Karpas-422 (cell line): Measurements from ENCODE around the gene C4A. TPM values are rescaled to one million over a fixed set of nuclear protein-coding genes. Genes with fewer than 3 reads are reported as not detected.

Experiments used
- DNase-seq: peaks from one replicate; pipeline ENCODE4 v3.0.0-alpha.2; 2015
- H2AFZ ChIP-seq: fragments of 200-600 bp; sonication (generic); 2 replicates; pipeline ENCODE4 v1.6.1; 2014; ENCODE audit warnings: antibody characterized with exemption, low read length, mixed read lengths
- H3K27ac ChIP-seq: fragments of 200-600 bp; sonication (generic); 2 replicates; pipeline ENCODE4 v1.5.1; 2014; ENCODE audit warnings: mild to moderate bottlenecking, low read length, moderate library complexity
- H3K27me3 ChIP-seq: fragments of 200-600 bp; sonication (generic); 2 replicates; pipeline ENCODE4 v1.6.1; 2014; ENCODE audit warnings: low read length, mixed read lengths
- H3K36me3 ChIP-seq: fragments of 200-600 bp; sonication (generic); 2 replicates; pipeline ENCODE4 v1.6.1; 2014; ENCODE audit warnings: low read length, mixed read lengths; ENCODE audit not compliant: insufficient read depth
- H3K4me1 ChIP-seq: fragments of 200-600 bp; sonication (generic); 2 replicates; pipeline ENCODE4 v1.6.1; 2014; ENCODE audit warnings: mild to moderate bottlenecking, low read length, mixed read lengths
- H3K4me2 ChIP-seq: fragments of 200-600 bp; sonication (generic); 2 replicates; pipeline ENCODE4 v1.6.1; 2014; ENCODE audit warnings: low read length, low read depth, mild to moderate bottlenecking; ENCODE audit not compliant: poor library complexity, severe bottlenecking
- H3K4me3 ChIP-seq: fragments of 200-600 bp; sonication (generic); 2 replicates; pipeline ENCODE4 v1.5.1; 2014; ENCODE audit warnings: mild to moderate bottlenecking, antibody characterized with exemption, low read length, mixed read lengths
- H3K79me2 ChIP-seq: fragments of 200-600 bp; sonication (generic); 2 replicates; pipeline ENCODE4 v1.6.1; 2014; ENCODE audit warnings: mild to moderate bottlenecking, low read length, mixed read lengths
- H3K9ac ChIP-seq: fragments of 200-600 bp; sonication (generic); 2 replicates; pipeline ENCODE4 v1.6.0; 2014; ENCODE audit warnings: low read length
- H3K9me2 ChIP-seq: fragments of 200-600 bp; sonication (generic), shearing (Covaris generic); replicated peaks from 2 replicates; pipeline ENCODE4 v1.6.0; 2014; ENCODE audit warnings: mild to moderate bottlenecking, low read length, moderate library complexity; ENCODE audit not compliant: insufficient read depth
- H3K9me3 ChIP-seq: fragments of 300-700, 200-600 bp; sonication (generic); 2 replicates; pipeline ENCODE4 v1.6.1; 2014; ENCODE audit warnings: low read length, mixed read lengths
- H4K20me1 ChIP-seq: fragments of 200-600 bp; sonication (generic); 2 replicates; pipeline ENCODE4 v1.6.1; 2014; ENCODE audit warnings: mild to moderate bottlenecking, antibody characterized with exemption, low read length, low read depth; ENCODE audit not compliant: insufficient read depth
- total RNA-seq: library from RNA; depleted of rRNA; stranded (reverse); fragments of >200 nt; shearing (Covaris generic); gene quantifications from 2 replicates; pipeline ENCODE4 v1.2.3, GENCODE V29; 2014; ENCODE audit warnings: low replicate concordance

The C4A gene
- total RNA-seq, 1 experiment from 2014 or later = 2.9 TPM

DNA sequence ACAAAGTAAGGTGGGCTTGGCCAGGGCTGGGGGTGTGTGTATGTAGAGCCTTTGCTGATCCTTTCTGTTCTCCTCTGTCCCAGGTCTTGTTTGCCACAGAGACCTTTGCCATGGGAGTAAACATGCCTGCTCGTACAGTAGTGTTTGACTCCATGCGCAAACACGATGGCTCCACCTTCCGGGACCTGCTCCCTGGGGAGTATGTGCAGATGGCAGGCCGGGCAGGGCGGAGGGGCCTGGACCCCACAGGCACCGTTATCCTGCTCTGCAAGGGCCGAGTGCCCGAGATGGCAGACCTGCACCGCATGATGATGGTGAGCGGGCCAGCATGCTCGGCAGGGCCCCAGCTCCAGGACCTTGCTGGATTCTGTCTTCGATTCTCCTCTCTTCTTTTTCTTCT, 16.2 kb upstream of the C4A start:
- H3K9me3 ChIP-seq = no peaks in the 10 kb centered on the region
- no peak overlapping the region for H3K4me3 ChIP-seq
- H4K20me1 ChIP-seq = no peaks in the 10 kb centered on the region
- H3K9ac ChIP-seq = no peak overlapping the region
- H2AFZ ChIP-seq = no peak overlapping the region
- no peaks in the 10 kb centered on the region for H3K27me3 ChIP-seq
- H3K4me1 ChIP-seq = peaks cover 4% of the 10 kb centered on the region
- no peaks in the 10 kb centered on the region for H3K9me2 ChIP-seq
- H3K79me2 ChIP-seq = peaks cover 10% of the 10 kb centered on the region
- no peak for DNase-seq
- peaks cover 10% of the 10 kb centered on the region; the same call in 1 of the 2 replicates for H3K36me3 ChIP-seq
- H3K27ac ChIP-seq = no peak overlapping the region
- H3K4me2 ChIP-seq = no peak overlapping the region

DNA sequence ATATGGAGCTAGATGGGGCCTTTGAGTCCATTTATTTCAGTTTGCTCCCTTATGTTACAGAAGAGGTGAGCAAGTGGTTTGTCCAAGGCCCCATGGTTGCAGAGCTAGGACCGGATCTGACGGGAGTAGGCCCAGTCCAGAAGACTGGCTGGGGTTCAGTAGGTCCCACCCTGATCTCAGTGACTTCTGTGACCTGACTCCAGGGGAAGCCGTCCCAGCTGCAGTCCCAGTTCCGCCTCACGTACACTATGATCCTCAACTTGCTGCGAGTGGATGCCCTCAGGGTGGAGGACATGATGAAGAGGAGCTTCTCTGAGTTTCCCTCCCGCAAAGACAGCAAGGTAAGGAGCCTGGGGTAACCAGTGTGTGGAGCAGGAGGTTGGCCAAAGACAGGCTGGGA, 15.4 kb upstream of the C4A start:
- no peak overlapping the region for H3K27ac ChIP-seq
- H3K36me3 ChIP-seq = peaks cover 10% of the 10 kb centered on the region; the same call in 1 of the 2 replicates
- H2AFZ ChIP-seq = no peak overlapping the region
- H4K20me1 ChIP-seq = no peaks in the 10 kb centered on the region
- no peaks in the 10 kb centered on the region for H3K9me3 ChIP-seq
- no peak overlapping the region for H3K4me3 ChIP-seq
- peaks cover 12% of the 10 kb centered on the region for H3K4me1 ChIP-seq
- H3K4me2 ChIP-seq = no peak overlapping the region
- no peaks in the 10 kb centered on the region for H3K9me2 ChIP-seq
- H3K79me2 ChIP-seq = peaks cover 14% of the 10 kb centered on the region
- no peak for DNase-seq
- H3K27me3 ChIP-seq = no peaks in the 10 kb centered on the region
- no peak overlapping the region for H3K9ac ChIP-seq

DNA sequence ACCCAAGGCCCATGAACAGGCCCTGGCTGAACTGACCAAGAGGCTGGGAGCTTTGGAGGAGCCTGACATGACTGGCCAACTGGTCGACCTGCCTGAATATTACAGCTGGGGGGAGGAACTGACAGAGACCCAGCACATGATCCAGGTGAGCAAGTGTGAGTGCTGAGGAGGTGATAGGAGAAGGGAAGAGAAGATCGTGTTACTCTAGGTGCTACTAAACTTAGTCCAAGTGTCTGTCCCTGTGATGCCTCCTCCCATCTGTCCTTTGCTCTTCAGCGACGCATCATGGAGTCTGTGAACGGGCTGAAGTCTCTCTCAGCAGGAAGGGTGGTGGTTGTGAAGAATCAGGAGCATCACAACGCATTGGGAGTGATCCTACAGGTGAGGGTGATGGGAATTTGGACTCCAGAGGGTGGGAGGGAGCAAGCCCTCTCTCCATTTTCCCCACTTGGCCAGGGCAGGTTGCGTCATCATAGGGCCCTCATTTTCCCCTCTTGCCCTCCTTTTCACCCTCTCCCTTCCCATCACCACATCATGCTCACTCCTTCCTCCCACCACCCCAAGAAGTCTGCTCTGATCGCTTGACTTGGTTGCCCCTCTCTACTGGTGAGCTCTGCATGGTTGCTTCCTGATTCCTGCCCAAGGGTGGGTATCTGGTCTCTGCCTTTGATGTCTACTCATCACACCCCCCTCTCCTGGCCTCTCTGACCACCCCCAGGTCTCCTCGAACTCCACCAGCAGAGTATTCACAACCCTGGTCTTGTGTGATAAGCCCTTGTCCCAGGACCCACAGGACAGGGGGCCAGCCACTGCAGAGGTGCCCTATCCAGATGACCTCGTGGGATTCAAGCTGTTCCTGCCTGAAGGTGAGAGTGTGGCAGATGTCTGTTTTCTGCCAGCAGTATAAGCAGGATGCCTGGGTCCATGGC, 14.6 kb upstream of the C4A start:
- Histone ChIP-seq H3K4me2 (no peak overlapping the region), H2AFZ (no peak overlapping the region), H3K4me3 (no peak overlapping the region), H3K9me3 (no peaks in the 10 kb centered on the region), H3K27ac (no peak overlapping the region), H3K9ac (no peak overlapping the region), H3K36me3 (peaks cover 10% of the 10 kb centered on the region; the same call in 1 of the 2 replicates), H3K27me3 (no peaks in the 10 kb centered on the region), H4K20me1 (no peaks in the 10 kb centered on the region), H3K4me1 (peaks cover 14% of the 10 kb centered on the region), H3K9me2 (no peaks in the 10 kb centered on the region), H3K79me2 (peaks cover 15% of the 10 kb centered on the region)
- DNase-seq = no peak

DNA sequence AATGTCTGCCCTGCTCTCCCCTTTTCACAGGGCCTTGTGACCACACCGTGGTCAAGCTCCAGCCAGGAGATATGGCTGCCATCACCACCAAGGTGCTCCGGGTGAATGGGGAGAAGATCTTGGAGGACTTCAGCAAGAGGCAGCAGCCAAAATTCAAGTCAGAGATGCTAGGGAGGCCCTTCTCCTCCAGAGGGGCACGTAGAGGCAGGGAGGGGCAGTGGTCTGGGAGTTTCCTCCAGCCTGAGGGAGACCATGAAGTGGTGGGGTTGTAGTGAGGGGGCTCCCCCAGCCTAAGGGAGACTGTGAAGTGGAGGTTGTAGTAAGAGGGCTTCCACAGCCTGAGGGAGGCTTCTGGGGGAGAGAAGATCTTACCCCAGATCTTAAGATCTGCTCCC, 13.9 kb upstream of the C4A start:
- Histone ChIP-seq H3K4me1 (peaks cover 18% of the 10 kb centered on the region), H3K9me3 (no peaks in the 10 kb centered on the region), H3K36me3 (peaks cover 10% of the 10 kb centered on the region; the same call in 1 of the 2 replicates), H3K4me3 (no peak overlapping the region), H3K79me2 (peaks cover 20% of the 10 kb centered on the region), H2AFZ (no peak overlapping the region), H3K9me2 (no peaks in the 10 kb centered on the region), H4K20me1 (no peaks in the 10 kb centered on the region), H3K9ac (no peak overlapping the region), H3K27me3 (no peaks in the 10 kb centered on the region), H3K4me2 (no peak overlapping the region), H3K27ac (no peak overlapping the region)
- no peak for DNase-seq

DNA sequence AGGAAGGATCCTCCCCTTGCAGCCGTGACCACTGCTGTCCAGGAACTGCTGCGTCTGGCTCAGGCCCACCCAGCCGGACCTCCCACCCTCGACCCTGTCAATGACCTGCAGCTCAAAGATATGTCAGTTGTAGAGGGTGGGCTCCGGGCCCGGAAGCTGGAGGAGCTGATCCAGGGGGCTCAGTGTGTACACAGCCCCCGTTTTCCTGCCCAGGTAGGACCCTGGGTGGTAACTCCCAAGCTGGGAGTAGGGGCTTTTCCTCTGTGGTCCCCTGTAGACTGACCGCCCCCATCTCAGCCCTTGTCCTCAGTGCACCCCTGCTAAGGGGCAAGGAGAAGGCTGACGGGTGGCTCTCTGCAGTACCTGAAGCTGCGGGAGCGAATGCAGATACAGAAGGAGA, 13.5 kb upstream of the C4A start:
- Histone ChIP-seq H3K4me1 (peaks cover 22% of the 10 kb centered on the region), H3K79me2 (peaks cover 24% of the 10 kb centered on the region), H3K27ac (no peak overlapping the region), H3K36me3 (peaks cover 6% of the 10 kb centered on the region; the same call in 1 of the 2 replicates), H3K9me3 (no peaks in the 10 kb centered on the region), H3K4me3 (no peak overlapping the region), H2AFZ (no peak overlapping the region), H3K9ac (no peak overlapping the region), H3K4me2 (no peak overlapping the region), H3K27me3 (no peaks in the 10 kb centered on the region), H3K9me2 (no peaks in the 10 kb centered on the region), H4K20me1 (no peaks in the 10 kb centered on the region)
- no peak for DNase-seq

DNA sequence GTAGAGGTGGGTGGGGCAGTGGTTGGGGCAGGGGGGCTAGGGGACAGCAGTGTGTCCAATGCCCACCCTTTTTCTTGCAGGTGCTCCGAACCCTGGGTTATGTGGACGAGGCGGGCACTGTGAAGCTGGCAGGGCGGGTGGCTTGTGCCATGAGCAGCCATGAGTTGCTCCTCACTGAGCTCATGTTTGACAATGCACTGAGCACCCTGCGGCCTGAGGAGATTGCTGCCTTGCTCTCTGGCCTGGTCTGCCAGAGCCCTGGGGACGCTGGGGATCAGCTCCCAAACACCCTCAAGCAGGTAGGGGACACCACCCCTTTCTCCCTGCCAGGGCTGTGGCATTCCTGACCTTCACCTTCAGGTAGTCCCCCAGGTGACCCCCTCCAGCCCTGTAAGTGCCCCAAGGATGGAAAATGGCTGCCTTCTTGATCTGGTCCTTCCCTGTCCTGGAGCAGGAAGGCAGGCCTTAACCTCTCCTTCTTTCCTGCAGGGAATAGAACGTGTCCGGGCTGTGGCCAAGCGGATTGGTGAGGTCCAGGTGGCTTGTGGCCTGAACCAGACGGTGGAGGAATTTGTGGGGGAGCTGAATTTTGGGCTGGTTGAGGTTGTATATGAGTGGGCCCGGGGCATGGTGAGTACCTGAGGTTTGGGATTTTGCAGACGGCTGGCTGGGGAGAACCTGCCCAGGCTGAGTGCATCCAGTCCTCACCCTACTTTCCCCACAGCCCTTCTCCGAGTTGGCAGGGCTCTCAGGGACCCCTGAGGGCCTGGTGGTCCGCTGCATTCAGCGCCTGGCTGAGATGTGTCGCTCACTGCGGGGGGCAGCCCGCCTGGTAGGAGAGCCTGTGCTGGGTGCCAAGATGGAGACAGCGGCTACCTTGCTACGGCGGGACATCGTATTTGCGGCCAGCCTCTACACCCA, 12.8 kb upstream of the C4A start:
- H3K9ac ChIP-seq = no peak overlapping the region

DNA sequence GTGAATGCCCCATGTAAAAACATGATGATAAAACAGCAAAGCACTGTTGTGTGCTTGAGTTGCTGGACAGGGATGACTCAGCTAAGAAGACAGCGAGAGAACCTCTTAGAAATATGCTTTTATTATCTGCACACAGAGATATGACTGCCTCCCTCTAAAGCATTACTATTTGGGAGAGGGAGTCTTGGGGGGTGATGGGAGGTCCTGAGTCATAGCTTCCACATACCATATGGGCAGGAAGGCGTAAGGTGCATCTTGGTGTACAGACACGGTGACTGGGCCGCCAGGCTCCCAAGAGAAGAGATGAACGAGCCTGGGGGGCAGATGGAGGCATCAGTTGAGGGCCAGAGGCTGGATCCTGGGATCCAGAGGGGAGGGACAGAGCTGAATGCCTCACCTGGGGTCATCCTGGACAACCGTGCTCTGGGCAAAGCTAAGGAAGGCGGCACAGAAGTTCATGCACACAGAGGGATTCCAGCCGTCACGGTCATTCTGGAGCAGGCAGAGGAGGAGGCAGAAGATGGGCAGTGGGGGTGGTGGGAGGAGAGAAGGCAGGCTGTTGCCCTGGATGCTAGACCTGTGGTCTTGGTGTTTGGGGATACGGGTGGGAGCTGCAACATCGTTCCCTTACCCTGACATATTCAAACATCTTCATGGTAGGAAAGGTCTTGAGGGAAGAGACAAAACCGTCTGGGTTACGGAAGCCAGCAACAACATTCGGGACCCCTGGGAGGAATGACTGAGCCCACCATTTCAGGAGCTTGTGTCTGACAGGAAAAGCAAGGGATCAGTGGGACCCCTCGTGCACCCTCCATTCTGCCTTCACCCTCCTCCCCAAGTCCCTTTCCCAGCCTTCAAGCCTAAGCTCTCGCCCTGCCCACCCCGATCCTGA, 11.9 kb upstream of the C4A start:
- Histone ChIP-seq H3K4me3 (peak overlapping the region; percentile 85; the same call in 1 of the 2 replicates), H3K27ac (no peak overlapping the region), H4K20me1 (no peaks in the 10 kb centered on the region), H3K9me2 (no peaks in the 10 kb centered on the region), H3K9ac (no peak overlapping the region), H3K36me3 (0 out of 2 replicates have a peak, but pooled peaks cover 3% of the 10 kb centered on the region), H3K9me3 (no peaks in the 10 kb centered on the region), H3K27me3 (no peaks in the 10 kb centered on the region), H3K4me1 (peaks cover 26% of the 10 kb centered on the region), H3K79me2 (peaks cover 34% of the 10 kb centered on the region), H3K4me2 (peak overlapping the region; percentile 85), H2AFZ (no peak overlapping the region)
- DNase-seq = no peak

More for the DNA sequence above, 12.8 kb upstream of the C4A start:
- H2AFZ ChIP-seq = no peak overlapping the region
- DNase-seq = no peak
- no peak overlapping the region for H3K27ac ChIP-seq
- peaks cover 26% of the 10 kb centered on the region for H3K4me1 ChIP-seq
- no peaks in the 10 kb centered on the region for H3K9me3 ChIP-seq
- peaks cover 31% of the 10 kb centered on the region for H3K79me2 ChIP-seq
- 0 out of 2 replicates have a peak, but pooled peaks cover 3% of the 10 kb centered on the region for H3K36me3 ChIP-seq
- no peak overlapping the region for H3K4me3 ChIP-seq
- H3K4me2 ChIP-seq = no peak overlapping the region
- H3K27me3 ChIP-seq = no peaks in the 10 kb centered on the region
- no peaks in the 10 kb centered on the region for H4K20me1 ChIP-seq
- no peaks in the 10 kb centered on the region for H3K9me2 ChIP-seq
